K562 (cell line): ENCODE results near the gene POFUT2. TPM values are rescaled to one million over a fixed set of nuclear protein-coding genes. Genes with fewer than 3 reads are reported as not detected.

Experiments
- BRF2 ChIP-seq: IDR thresholded peaks from 3 replicates; pipeline ENCODE4 v1.6.1; 2011; ENCODE audit warnings: borderline replicate concordance, mild to moderate bottlenecking; ENCODE audit not compliant: insufficient read length, insufficient read depth
- CEBPG ChIP-seq, 3 experiments: fragments of 200-800 bp in 1 of 3; sonication (Bioruptor generic) in 1 of 3; sonication (generic) in 1 of 3; formaldehyde crosslinking in 1 of 3; IDR thresholded peaks in 2 of 3; conservative IDR thresholded peaks in 1 of 3; 2 replicates each; pipeline versions ENCODE4 v1.6.1 to v1.8.0; 2016 to 2022; ENCODE audit warnings: missing compliant biosample characterization in 2 of 3, missing genetic modification characterization in 2 of 3, mild to moderate bottlenecking in 1 of 3, missing genetic modification reagents in 1 of 3
- CHD2 ChIP-seq: IDR thresholded peaks from 2 replicates; pipeline ENCODE4 v1.6.1; 2011; ENCODE audit warnings: low read depth, low read length
- CTCF ChIP-seq, 3 experiments: IDR thresholded peaks in 2 of 3; conservative IDR thresholded peaks in 1 of 3; 2 replicates each; pipeline ENCODE4 v1.5.1; 2011 to 2012; ENCODE audit warnings: low read length in 3 of 3, mild to moderate bottlenecking in 3 of 3, control low read depth in 2 of 3, improper control_type of control experiment in 1 of 3, inconsistent platforms in 1 of 3, low read depth in 1 of 3, mixed read lengths in 1 of 3, moderate library complexity in 1 of 3; ENCODE audit not compliant: insufficient read depth in 2 of 3
- NBN ChIP-seq: fragments of 450-650 bp; IDR thresholded peaks from 2 replicates; pipeline ENCODE4 v1.6.1; 2016; ENCODE audit warnings: low read depth, mild to moderate bottlenecking
- PHB ChIP-seq: fragments of 250-450 bp; sonication (Bioruptor Pico); IDR thresholded peaks from 2 replicates; pipeline ENCODE4 v1.5.0; 2021
- polyA plus RNA-seq, 8 experiments: library from polyadenylated mRNA; depleted of rRNA in 4 of 8; stranded (reverse) in 5 of 8; unstranded in 3 of 8; fragments of >200 nt; fragmentation: Nextera tagmentation in 2 of 8; fragmentation: Illumina TruSeq in 1 of 8; extraction: Ambion mirVana in 2 of 8; extraction: Trizol in 1 of 8; gene quantifications; 2 replicates each; pipeline versions ENCODE4 v1.2.1 to v1.2.3, GENCODE V29; 2011 to 2014; ENCODE audit warnings: inconsistent platforms in 1 of 8, missing spikeins in 1 of 8
- total RNA-seq, 7 experiments: library from RNA; depleted of rRNA in 6 of 7; stranded (reverse); fragments of >200 nt in 6 of 7; fragmentation: Illumina TruSeq in 2 of 7; extraction: Trizol in 2 of 7; gene quantifications; 2 replicates each; pipeline versions ENCODE4 v1.2.1 to v1.2.3, GENCODE V29; 2011 to 2021; ENCODE audit warnings: low replicate concordance in 1 of 7

Gene POFUT2
- total and polyA plus RNA-seq, 9 of the 15 experiments (the other 6 are each of a cell fraction or from before 2014, with no cell fraction given) = 1.1 to 24.2 (median 11.0) TPM

- TF ChIP-seq CTCF (IDR thresholded peaks at IDR 0.05 in 2 of 3, conservative IDR thresholded peaks at IDR 0.05 in 1 of 3; ENCODE audit: insufficient read depth in 2 of 3, low read depth in 1 of 3, low read length in 3 of 3) (no peak), BRF2 (no peak), CHD2 (no peak), NBN (no peak), PHB (no peak), CEBPG (CRISPR knock-in tag; IDR thresholded peaks at IDR 0.05) (no peak), CEBPG (tag; conservative IDR thresholded peaks at IDR 0.05 in 1 of 2, IDR thresholded peaks at IDR 0.05 in 1 of 2) (no peak)
Observed at GRCh38 chr21:45330075-45330781, 42.5 kb upstream of the POFUT2 start (continued).
